Measurements from ENCODE around the gene KIAA1586. TPM values are rescaled to one million over a fixed set of nuclear protein-coding genes. Genes with fewer than 3 reads are reported as not detected.

KIAA1586 gene
- total and polyA plus RNA-seq, 9 of the 15 experiments (the other 6 are each of a cell fraction or from before 2014, with no cell fraction given) = 23.4 to 43.6 (median 29.5) TPM

DNA sequence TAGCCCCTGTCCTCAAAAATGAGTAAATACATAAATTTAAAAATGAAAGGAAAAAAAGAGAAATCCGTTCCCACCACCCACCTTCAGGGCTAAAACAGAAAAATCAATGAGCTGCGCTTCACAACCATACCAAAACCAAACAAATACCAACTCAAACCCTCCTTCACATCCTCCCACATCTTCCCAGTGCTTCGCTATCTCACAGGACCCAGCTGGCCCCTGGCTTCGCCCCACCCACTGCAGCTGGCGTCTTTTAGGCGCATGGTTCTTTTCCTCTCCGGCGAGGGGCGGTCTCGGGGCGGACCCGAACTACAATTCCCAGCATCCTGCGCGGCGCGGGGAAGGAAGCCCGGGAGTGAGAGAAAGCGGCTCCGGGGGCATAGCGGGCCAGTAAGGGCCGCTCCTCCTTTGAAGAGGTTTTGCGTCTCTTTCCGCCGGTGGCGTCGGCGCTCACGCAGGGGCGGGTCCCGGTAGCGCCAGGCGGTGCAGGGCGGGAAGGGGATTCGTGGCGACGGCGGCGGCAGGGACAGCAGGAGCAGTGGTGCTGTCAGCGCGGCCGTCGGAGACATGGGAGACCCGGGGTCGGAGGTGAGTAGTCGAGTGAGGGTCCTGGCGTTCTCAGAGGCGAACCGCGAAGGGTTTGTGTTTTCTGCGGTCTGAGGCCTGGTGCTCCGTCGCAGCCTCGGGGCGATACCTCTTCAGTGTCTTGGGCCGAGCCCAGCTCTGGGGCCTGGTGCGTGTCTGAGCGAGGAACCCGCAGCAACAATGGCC is 43.4 kb downstream of the KIAA1586 start, which contains the start of gene ZNF451 (continued):
- TF ChIP-seq ZNF407 (IDR thresholded peaks at IDR 0.05; ENCODE audit: low read depth) = peak; percentile 85
- TF ChIP-seq LEF1 (IDR thresholded peaks at IDR 0.05) = peak; percentile 83
- peak; percentile 91 for TF ChIP-seq SMARCE1 (IDR thresholded peaks at IDR 0.05)
- no peak for TF ChIP-seq SMARCA5 (IDR thresholded peaks at IDR 0.05)
- no peak for TF ChIP-seq NFXL1 (CRISPR knock-in tag; IDR thresholded peaks at IDR 0.05)
- no peak for TF ChIP-seq FOSL1 (tag; conservative IDR thresholded peaks at IDR 0.05)
- no peak for TF ChIP-seq IRF2 (CRISPR knock-in tag; IDR thresholded peaks at IDR 0.05)
- TF ChIP-seq ZNF778 (CRISPR knock-in tag; IDR thresholded peaks at IDR 0.05) = no peak
- TF ChIP-seq, protein P1, sequence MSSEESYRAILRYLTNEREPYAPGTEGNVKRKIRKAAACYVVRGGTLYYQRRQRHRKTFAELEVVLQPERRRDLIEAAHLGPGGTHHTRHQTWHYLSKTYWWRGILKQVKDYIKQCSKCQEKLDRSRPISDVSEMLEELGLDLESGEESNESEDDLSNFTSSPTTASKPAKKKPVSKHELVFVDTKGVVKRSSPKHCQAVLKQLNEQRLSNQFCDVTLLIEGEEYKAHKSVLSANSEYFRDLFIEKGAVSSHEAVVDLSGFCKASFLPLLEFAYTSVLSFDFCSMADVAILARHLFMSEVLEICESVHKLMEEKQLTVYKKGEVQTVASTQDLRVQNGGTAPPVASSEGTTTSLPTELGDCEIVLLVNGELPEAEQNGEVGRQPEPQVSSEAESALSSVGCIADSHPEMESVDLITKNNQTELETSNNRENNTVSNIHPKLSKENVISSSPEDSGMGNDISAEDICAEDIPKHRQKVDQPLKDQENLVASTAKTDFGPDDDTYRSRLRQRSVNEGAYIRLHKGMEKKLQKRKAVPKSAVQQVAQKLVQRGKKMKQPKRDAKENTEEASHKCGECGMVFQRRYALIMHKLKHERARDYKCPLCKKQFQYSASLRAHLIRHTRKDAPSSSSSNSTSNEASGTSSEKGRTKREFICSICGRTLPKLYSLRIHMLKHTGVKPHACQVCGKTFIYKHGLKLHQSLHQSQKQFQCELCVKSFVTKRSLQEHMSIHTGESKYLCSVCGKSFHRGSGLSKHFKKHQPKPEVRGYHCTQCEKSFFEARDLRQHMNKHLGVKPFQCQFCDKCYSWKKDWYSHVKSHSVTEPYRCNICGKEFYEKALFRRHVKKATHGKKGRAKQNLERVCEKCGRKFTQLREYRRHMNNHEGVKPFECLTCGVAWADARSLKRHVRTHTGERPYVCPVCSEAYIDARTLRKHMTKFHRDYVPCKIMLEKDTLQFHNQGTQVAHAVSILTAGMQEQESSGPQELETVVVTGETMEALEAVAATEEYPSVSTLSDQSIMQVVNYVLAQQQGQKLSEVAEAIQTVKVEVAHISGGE (CRISPR knock-in tag; IDR thresholded peaks at IDR 0.05) = peak in 2 of 3 experiments; percentile 50 to 91; a peak in 5 of 6 replicates
- peak; percentile 35; the same call in 1 of the 2 replicates for TF ChIP-seq USF1 (CRISPR knock-in tag; IDR thresholded peaks at IDR 0.05)
- peak in 1 of 2 experiments; percentile 93; a peak in 2 of 4 replicates for TF ChIP-seq HDAC1 (IDR thresholded peaks at IDR 0.05)
- no peak for TF ChIP-seq TAF7 (tag; IDR thresholded peaks at IDR 0.05)
- TF ChIP-seq ZNF785 (CRISPR knock-in tag; IDR thresholded peaks at IDR 0.05) = no peak
- TF ChIP-seq GABPB2 (CRISPR knock-in tag; conservative IDR thresholded peaks at IDR 0.05) = no peak
- TF ChIP-seq STAT5B (CRISPR knock-in tag; IDR thresholded peaks at IDR 0.05) = no peak
- no peak for TF ChIP-seq PTBP1 (IDR thresholded peaks at IDR 0.05; ENCODE audit: low read depth, low read length)
- no peak for TF ChIP-seq ZNF274 (IDR thresholded peaks at IDR 0.05; ENCODE audit: borderline replicate concordance, low read depth, low read length)
